K562 (cell line): ENCODE results near the gene ZNF480.

Experiments
- CTCF ChIP-seq, 3 experiments: IDR thresholded peaks in 2 of 3; conservative IDR thresholded peaks in 1 of 3; 2 replicates each; pipeline ENCODE4 v1.5.1; 2011 to 2012; ENCODE audit warnings: low read length in 3 of 3, mild to moderate bottlenecking in 3 of 3, control low read depth in 2 of 3, improper control_type of control experiment in 1 of 3, inconsistent platforms in 1 of 3, low read depth in 1 of 3, mixed read lengths in 1 of 3, moderate library complexity in 1 of 3; ENCODE audit not compliant: insufficient read depth in 2 of 3
- FOXA1 ChIP-seq: fragments of 450-650 bp; IDR thresholded peaks from 2 replicates; pipeline ENCODE4 v1.6.1; 2016; ENCODE audit warnings: mild to moderate bottlenecking, borderline replicate concordance
- REST ChIP-seq, 2 experiments: fragments of 450-650 bp; formaldehyde crosslinking in 1 of 2; IDR thresholded peaks; 2 replicates each; pipeline versions ENCODE4 v1.4.0 to v1.6.1; 2014 to 2020; ENCODE audit warnings: mild to moderate bottlenecking in 2 of 2, borderline replicate concordance in 1 of 2, low read depth in 1 of 2
- ZNF354B ChIP-seq: fragments of 250-450 bp; sonication (Bioruptor Pico); IDR thresholded peaks from 2 replicates; pipeline ENCODE4 v1.4.0; 2020
- ZNF589 ChIP-seq: fragments of 200-800 bp; sonication (Bioruptor generic); IDR thresholded peaks from 2 replicates; pipeline ENCODE4 v1.6.1; 2016; ENCODE audit warnings: low read depth, missing genetic modification characterization, missing compliant biosample characterization
- ZNF75A ChIP-seq: fragments of 450-650 bp; formaldehyde crosslinking; IDR thresholded peaks from 2 replicates; pipeline ENCODE4 v1.4.0; 2020; ENCODE audit warnings: mild to moderate bottlenecking

- TF ChIP-seq REST (IDR thresholded peaks at IDR 0.05; ENCODE audit: borderline replicate concordance) = no peak
- TF ChIP-seq REST (CRISPR knock-in tag; IDR thresholded peaks at IDR 0.05; ENCODE audit: low read depth) = no peak
- TF ChIP-seq ZNF75A (CRISPR knock-in tag) = no peak
- no peak for TF ChIP-seq ZNF354B (CRISPR knock-in tag)
- TF ChIP-seq ZNF589 (CRISPR knock-in tag) = no peak
- TF ChIP-seq CTCF (IDR thresholded peaks at IDR 0.05 in 2 of 3, conservative IDR thresholded peaks at IDR 0.05 in 1 of 3; ENCODE audit: insufficient read depth in 2 of 3, low read depth in 1 of 3, low read length in 3 of 3) = no peak
- no peak for TF ChIP-seq FOXA1
These were observed 39.9 kb downstream of the ZNF480 start for GRCh38 chr19:52336791-52337381.
